ENCODE measurements around the gene ABTB1. TPM values are rescaled to one million over a fixed set of nuclear protein-coding genes. Genes with fewer than 3 reads are reported as not detected.

ABTB1 gene
- total and polyA plus RNA-seq, 9 donors = 5.5 to 64.4 (median 26.7) TPM

DNA sequence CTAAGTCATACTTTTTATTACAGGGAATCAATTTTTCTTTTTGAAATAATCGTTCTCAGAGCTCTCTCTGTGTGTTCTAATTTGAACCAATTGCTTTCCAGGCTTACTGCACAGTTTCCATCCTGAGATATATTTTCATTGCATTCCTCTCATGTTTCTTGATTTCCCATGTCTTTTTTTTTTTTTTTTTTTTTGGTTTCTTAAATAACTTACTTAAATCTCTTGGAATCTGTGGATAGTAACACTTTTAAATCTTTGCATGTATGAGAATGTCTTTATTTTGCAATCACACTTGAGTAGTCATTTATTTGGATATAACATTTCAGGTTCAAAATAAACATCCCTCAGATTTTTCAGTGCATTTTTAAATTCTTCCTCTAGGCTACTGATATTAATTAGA lies 14.5 kb upstream of the ABTB1 start:
- WGBS, 3 donors = 20 to 36% (median 22%) methylated on average over 1 of the region's 1 CpG
- H3K4me1 ChIP-seq (ENCODE audit: insufficient read depth) = no peaks in the 10 kb centered on the region
- no peak overlapping the region for H3K4me3 ChIP-seq
- intact Hi-C loops (cut with DNase I) = loop anchor here in 1 of 4 donors (10.0 kb wide), 1 partner anchor 317 kb away; no protein-coding TSS in a partner anchor
- H3K36me3 ChIP-seq = no peaks in the 10 kb centered on the region
- H3K27ac ChIP-seq = no peak overlapping the region
- no peaks in the 10 kb centered on the region for H3K27me3 ChIP-seq
- TF ChIP-seq POLR2A (IDR thresholded peaks at IDR 0.05) (no peak), EP300 (IDR thresholded peaks at IDR 0.05) (no peak)
- TF ChIP-seq, protein P1, sequence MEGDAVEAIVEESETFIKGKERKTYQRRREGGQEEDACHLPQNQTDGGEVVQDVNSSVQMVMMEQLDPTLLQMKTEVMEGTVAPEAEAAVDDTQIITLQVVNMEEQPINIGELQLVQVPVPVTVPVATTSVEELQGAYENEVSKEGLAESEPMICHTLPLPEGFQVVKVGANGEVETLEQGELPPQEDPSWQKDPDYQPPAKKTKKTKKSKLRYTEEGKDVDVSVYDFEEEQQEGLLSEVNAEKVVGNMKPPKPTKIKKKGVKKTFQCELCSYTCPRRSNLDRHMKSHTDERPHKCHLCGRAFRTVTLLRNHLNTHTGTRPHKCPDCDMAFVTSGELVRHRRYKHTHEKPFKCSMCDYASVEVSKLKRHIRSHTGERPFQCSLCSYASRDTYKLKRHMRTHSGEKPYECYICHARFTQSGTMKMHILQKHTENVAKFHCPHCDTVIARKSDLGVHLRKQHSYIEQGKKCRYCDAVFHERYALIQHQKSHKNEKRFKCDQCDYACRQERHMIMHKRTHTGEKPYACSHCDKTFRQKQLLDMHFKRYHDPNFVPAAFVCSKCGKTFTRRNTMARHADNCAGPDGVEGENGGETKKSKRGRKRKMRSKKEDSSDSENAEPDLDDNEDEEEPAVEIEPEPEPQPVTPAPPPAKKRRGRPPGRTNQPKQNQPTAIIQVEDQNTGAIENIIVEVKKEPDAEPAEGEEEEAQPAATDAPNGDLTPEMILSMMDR (IDR thresholded peaks at IDR 0.05) = no peak
- H3K9me3 ChIP-seq = no peaks in the 10 kb centered on the region
- no peak for DNase-seq

DNA sequence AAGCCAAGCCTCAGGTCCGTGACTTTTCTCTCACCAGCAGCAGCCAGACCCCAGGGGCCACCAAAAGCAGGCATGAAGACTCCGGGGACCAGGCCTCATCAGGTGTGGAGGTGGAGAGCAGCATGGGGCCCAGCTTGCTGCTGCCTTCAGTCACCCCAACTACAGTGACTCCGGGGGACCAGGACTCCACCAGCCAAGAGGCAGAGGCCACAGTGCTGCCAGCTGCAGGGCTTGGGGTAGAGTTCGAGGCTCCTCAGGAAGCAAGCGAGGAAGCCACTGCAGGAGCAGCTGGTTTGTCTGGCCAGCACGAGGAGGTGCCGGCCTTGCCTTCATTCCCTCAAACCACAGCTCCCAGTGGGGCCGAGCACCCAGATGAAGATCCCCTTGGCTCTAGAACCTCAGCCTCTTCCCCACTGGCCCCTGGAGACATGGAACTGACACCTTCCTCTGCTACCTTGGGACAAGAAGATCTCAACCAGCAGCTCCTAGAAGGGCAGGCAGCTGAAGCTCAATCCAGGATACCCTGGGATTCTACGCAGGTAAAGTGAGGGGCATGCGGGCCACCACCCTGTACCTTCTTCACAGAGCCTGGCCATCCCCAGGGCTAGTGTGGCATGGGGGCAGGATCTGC lies 12.0 kb upstream of the ABTB1 start:
- no peak for DNase-seq
- intact Hi-C loops (cut with DNase I) = no loop called here
- TF ChIP-seq, protein P1 (IDR thresholded peaks at IDR 0.05) = no peak
- TF ChIP-seq EP300 (IDR thresholded peaks at IDR 0.05) (no peak), POLR2A (IDR thresholded peaks at IDR 0.05) (no peak)
- 91 to 96% (median 95%) methylated on average over 10 of the region's 10 CpGs for WGBS, 3 donors
- H3K27me3 ChIP-seq = no peaks in the 10 kb centered on the region
- no peaks in the 10 kb centered on the region for H3K9me3 ChIP-seq
- H3K4me3 ChIP-seq = no peak overlapping the region
- H3K4me1 ChIP-seq (ENCODE audit: insufficient read depth) = no peaks in the 10 kb centered on the region
- no peak overlapping the region for H3K27ac ChIP-seq
- no peaks in the 10 kb centered on the region for H3K36me3 ChIP-seq

DNA sequence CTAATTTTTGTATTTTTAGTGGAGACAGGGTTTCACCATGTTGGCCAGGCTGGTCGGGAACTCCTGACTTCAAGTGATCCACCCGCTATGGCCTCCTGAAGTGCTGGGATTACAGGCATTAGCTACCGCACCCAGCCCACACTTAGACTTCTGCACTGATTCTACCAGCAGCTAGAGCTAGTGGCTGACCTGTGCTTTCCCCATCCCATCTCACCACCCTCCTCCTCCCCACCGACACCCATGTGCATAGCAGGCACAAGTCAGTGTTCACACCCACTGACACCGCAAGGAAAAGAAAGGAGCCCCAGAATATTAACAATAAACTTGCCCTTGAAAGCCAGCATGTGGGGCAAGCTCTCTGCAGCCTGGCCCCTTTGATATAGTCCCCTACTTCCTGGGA lies 11.2 kb upstream of the ABTB1 start:
- no peaks in the 10 kb centered on the region for H3K4me1 ChIP-seq (ENCODE audit: insufficient read depth)
- WGBS, 3 donors = 90 to 96% (median 91%) methylated on average over 5 of the region's 5 CpGs
- H3K27ac ChIP-seq = no peak overlapping the region
- H3K36me3 ChIP-seq = no peaks in the 10 kb centered on the region
- no peaks in the 10 kb centered on the region for H3K27me3 ChIP-seq
- intact Hi-C loops (cut with DNase I) = no loop called here
- no peaks in the 10 kb centered on the region for H3K9me3 ChIP-seq
- no peak overlapping the region for H3K4me3 ChIP-seq
- no peak for DNase-seq
- TF ChIP-seq, protein P1 (IDR thresholded peaks at IDR 0.05) = no peak
- no peak for TF ChIP-seq EP300 (IDR thresholded peaks at IDR 0.05)
- no peak for TF ChIP-seq POLR2A (IDR thresholded peaks at IDR 0.05)

DNA sequence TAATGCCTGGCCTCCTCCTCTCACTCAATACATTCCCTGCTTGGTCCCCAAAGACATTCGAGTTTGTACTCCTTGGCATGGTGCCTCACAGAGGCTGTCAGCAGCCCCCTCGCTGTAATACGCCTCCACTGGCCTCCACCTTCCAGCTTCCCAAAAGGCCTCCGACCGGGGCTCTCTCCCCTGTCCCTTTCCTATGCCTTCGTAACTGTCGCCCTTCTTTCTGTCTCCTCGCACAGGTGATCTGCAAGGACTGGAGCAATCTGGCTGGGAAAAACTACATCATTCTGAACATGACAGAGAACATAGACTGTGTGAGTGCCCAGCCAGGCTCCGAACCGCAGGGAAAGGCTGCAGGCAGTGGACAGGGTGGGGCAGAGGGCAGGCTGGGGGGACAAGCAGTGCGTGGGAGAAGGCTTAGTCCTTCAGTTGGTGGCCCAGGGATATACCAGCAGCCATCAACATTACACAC lies 10.7 kb upstream of the ABTB1 start:
- no peak overlapping the region for H3K4me3 ChIP-seq
- H3K4me1 ChIP-seq (ENCODE audit: insufficient read depth) = no peaks in the 10 kb centered on the region
- H3K27me3 ChIP-seq = no peaks in the 10 kb centered on the region
- no peaks in the 10 kb centered on the region for H3K9me3 ChIP-seq
- no peak for DNase-seq
- intact Hi-C loops (cut with DNase I) = no loop called here
- no peaks in the 10 kb centered on the region for H3K36me3 ChIP-seq
- H3K27ac ChIP-seq = no peak overlapping the region
- TF ChIP-seq, protein P1 (IDR thresholded peaks at IDR 0.05) = no peak
- TF ChIP-seq POLR2A (IDR thresholded peaks at IDR 0.05) (no peak), EP300 (IDR thresholded peaks at IDR 0.05) (no peak)
- 81 to 85% (median 82%) methylated on average over 11 of the region's 11 CpGs for WGBS, 3 donors

All from ovary (tissue), 9 donors.